ENCODE measurements around the gene AKAP13. TPM values are rescaled to one million over a fixed set of nuclear protein-coding genes. Genes with fewer than 3 reads are reported as not detected.

The AKAP13 gene
- total RNA-seq, 4 donors from 2014 or later: 131 to 265 (median 224) TPM

GRCh38 chr15:85515212-85515611 is 134.8 kb downstream of the AKAP13 start:
- TF ChIP-seq CTCF (IDR thresholded peaks at IDR 0.05; ENCODE audit: low read depth): no peak

GRCh38 chr15:85517086-85517485 is 136.7 kb downstream of the AKAP13 start:
- no peak for TF ChIP-seq CTCF (IDR thresholded peaks at IDR 0.05; ENCODE audit: low read depth)

- no peak for TF ChIP-seq CTCF (IDR thresholded peaks at IDR 0.05; ENCODE audit: low read depth)
Observed at GRCh38 chr15:85518979-85519761, 138.8 kb downstream of the AKAP13 start.

GRCh38 chr15:85520650-85521049 is 140.2 kb downstream of the AKAP13 start:
- no peak for TF ChIP-seq CTCF (IDR thresholded peaks at IDR 0.05; ENCODE audit: low read depth)

- no peak for TF ChIP-seq CTCF (IDR thresholded peaks at IDR 0.05; ENCODE audit: low read depth)
Observed at GRCh38 chr15:85523530-85523929, 143.1 kb downstream of the AKAP13 start.

- TF ChIP-seq CTCF (IDR thresholded peaks at IDR 0.05; ENCODE audit: low read depth): no peak
Observed at GRCh38 chr15:85525755-85526154, 145.4 kb downstream of the AKAP13 start.

GRCh38 chr15:85527895-85528294 is 147.5 kb downstream of the AKAP13 start:
- no peak for TF ChIP-seq CTCF (IDR thresholded peaks at IDR 0.05; ENCODE audit: low read depth)
